CD4-positive, alpha-beta T cell (primary cell): ENCODE results near the gene SEL1L3. TPM values are rescaled to one million over a fixed set of nuclear protein-coding genes. Genes with fewer than 3 reads are reported as not detected.

Source experiments
- ATAC-seq: fragments of 200-7000 bp; cut with Tn5 transposase; one replicate; pipeline ENCODE4 v1.10.0; 2022; ENCODE audit warnings: mild to moderate bottlenecking; ENCODE audit not compliant: poor library complexity
- CTCF ChIA-PET: fragments of 350-600 bp; sonication (Branson Sonifier 250); formaldehyde crosslinking; loops from one replicate; lab custom pipeline; 2021; ENCODE audit warnings: antibody characterized with exemption, inconsistent platforms; lab: Charles Lee
- POLR2A ChIA-PET: fragments of 350-600 bp; sonication (Branson Sonifier 250); formaldehyde crosslinking; loops from one replicate; lab custom pipeline; 2021; ENCODE audit warnings: antibody characterized with exemption, inconsistent platforms; lab: Charles Lee
- DNase-seq, 14 experiments: peaks; one replicate each; pipeline ENCODE4 v3.0.0-alpha.2; 2013 to 2020; ENCODE audit warnings: mixed read lengths in 2 of 14
- H3K27ac ChIP-seq, 2 donors: one replicate each; pipeline versions ENCODE4 v1.5.1 to v1.7.0; 2013; ENCODE audit warnings: low read length in 2 of 2, low read depth in 1 of 2, mild to moderate bottlenecking in 1 of 2
- H3K27me3 ChIP-seq, 2 experiments: 1 replicate in 1 of 2; 2 replicates in 1 of 2; pipeline versions ENCODE4 v1.6.1 to v1.7.0; 2013; ENCODE audit warnings: low read length in 2 of 2, control low read depth in 1 of 2, mild to moderate bottlenecking in 1 of 2, moderate library complexity in 1 of 2; ENCODE audit not compliant: insufficient read depth in 2 of 2, control insufficient read depth in 1 of 2
- H3K36me3 ChIP-seq: one replicate; pipeline ENCODE4 v1.6.1; 2013; ENCODE audit warnings: low read length, control low read depth; ENCODE audit not compliant: insufficient read depth
- H3K4me1 ChIP-seq: one replicate; pipeline ENCODE4 v1.6.1; 2013; ENCODE audit warnings: low read length, control low read depth; ENCODE audit not compliant: insufficient read depth
- H3K4me3 ChIP-seq: one replicate; pipeline ENCODE4 v1.5.1; 2013; ENCODE audit warnings: mild to moderate bottlenecking, low read length, moderate library complexity
- H3K9me3 ChIP-seq, 2 experiments: 1 replicate in 1 of 2; 2 replicates in 1 of 2; pipeline versions ENCODE4 v1.6.1 to v1.7.0; 2013; ENCODE audit warnings: low read length in 2 of 2, mild to moderate bottlenecking in 2 of 2, control low read depth in 1 of 2, moderate library complexity in 1 of 2; ENCODE audit not compliant: control insufficient read depth in 1 of 2, insufficient read depth in 1 of 2
- H3K27ac Mint-ChIP-seq: one replicate; pipeline ENCODE4 v1.8.0; 2020; ENCODE audit warnings: mixed read lengths
- H3K27me3 Mint-ChIP-seq: one replicate; pipeline ENCODE4 v1.8.0; 2021; ENCODE audit warnings: mixed read lengths
- H3K36me3 Mint-ChIP-seq: one replicate; pipeline ENCODE4 v1.8.0; 2021; ENCODE audit warnings: low read depth, mixed read lengths
- H3K4me1 Mint-ChIP-seq: one replicate; pipeline ENCODE4 v1.8.0; 2021; ENCODE audit warnings: low read depth, mixed read lengths
- H3K4me3 Mint-ChIP-seq: one replicate; pipeline ENCODE4 v1.8.0; 2020; ENCODE audit warnings: mild to moderate bottlenecking, mixed read lengths
- H3K9me3 Mint-ChIP-seq: one replicate; pipeline ENCODE4 v1.8.0; 2020; ENCODE audit warnings: mixed read lengths
- CTCF ChIP-seq: fragments of 200-600 bp; IDR thresholded peaks from one replicate; pipeline ENCODE4 v1.8.0; 2022; ENCODE audit warnings: antibody characterized with exemption, mild to moderate bottlenecking
- intact Hi-C, 2 experiments: fragments of 100-400 bp; cut with DNase I in 1 of 2; cut with micrococcal nuclease in 1 of 2; formaldehyde crosslinking; loops; one replicate each; pipeline versions ENCODE4 v1.15.1 to v1.9.0; 2023 to 2025; cut with DNase I, micrococcal nuclease
- total RNA-seq, 174 experiments: library from RNA in 2 of 174; stranded (reverse) in 2 of 174; gene quantifications; one replicate each; pipeline ENCODE4 v1.2.3 and lab custom pipeline; 2021 to 2026

SEL1L3 gene
- total RNA-seq, 2 experiments from 2014 or later, result 34.9 to 36.5 TPM

DNA sequence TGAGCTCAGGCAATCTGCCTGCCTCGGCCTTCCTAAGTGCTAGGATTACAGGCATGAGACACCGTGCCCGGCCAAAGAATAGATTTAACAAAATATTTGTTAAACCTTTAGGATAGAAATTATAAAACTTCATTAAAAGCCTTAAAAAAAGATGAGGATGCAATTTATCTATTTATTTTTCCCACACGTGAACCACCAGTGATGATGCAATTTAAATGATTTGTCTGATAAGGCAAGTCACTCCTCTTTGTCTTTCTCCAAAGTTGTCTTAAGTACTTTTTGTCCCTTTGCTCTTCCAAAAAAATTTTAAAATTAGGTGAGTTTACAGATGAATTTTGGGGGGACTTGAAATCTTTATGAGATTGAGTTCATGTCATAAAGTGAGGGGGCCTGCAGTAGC, 149.0 kb downstream of the SEL1L3 start:
- ChIA-PET CTCF (no interaction called here), POLR2A (no interaction called here)
- Histone ChIP-seq H3K27me3 (no peaks in the 10 kb centered on the region), H3K9me3 (no peaks in the 10 kb centered on the region), H3K4me1 (no peaks in the 10 kb centered on the region), H3K27ac (no peak overlapping the region), H3K36me3 (no peaks in the 10 kb centered on the region), H3K4me3 (no peak overlapping the region)
- Mint-ChIP-seq H3K36me3 (no peaks in the 10 kb centered on the region), H3K27me3 (no peaks in the 10 kb centered on the region), H3K27ac (no peak overlapping the region), H3K9me3 (peaks cover 3% of the 10 kb centered on the region), H3K4me3 (no peak overlapping the region), H3K4me1 (no peaks in the 10 kb centered on the region)
- intact Hi-C loops, result no loop called here
- DNase-seq (no peak), ATAC-seq (no peak)
- no peak for TF ChIP-seq CTCF

DNA sequence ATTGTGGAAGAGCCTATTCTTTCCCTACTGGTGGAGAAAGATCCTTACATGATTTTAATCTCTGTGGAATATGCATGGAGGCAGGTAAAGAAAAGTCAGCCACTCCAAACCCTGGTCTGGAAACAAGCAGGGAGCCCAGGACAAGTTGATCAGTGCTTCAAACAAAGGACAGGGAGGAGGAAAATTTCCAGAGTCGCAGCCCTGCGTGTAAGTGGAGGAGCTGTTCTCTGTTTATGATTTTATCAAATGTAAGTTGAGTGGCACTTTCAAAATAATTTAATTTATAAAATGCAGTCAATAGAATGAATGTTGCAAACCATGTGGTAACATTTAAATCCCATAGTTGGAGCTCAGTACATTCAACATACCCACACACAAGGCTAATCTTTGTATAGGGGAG, 150.2 kb downstream of the SEL1L3 start:
- Mint-ChIP-seq H3K36me3 (no peaks in the 10 kb centered on the region), H3K27me3 (no peaks in the 10 kb centered on the region), H3K4me1 (no peaks in the 10 kb centered on the region), H3K4me3 (no peak overlapping the region), H3K27ac (no peak overlapping the region), H3K9me3 (peaks cover 3% of the 10 kb centered on the region)
- H3K27me3 ChIP-seq, result no peaks in the 10 kb centered on the region
- H3K27ac ChIP-seq, result no peak overlapping the region
- no peak for TF ChIP-seq CTCF
- intact Hi-C loops, result no loop called here
- CTCF ChIA-PET, result no interaction called here
- no peak overlapping the region for H3K4me3 ChIP-seq
- POLR2A ChIA-PET, result no interaction called here
- no peaks in the 10 kb centered on the region for H3K4me1 ChIP-seq
- DNase-seq, result no peak
- no peaks in the 10 kb centered on the region for H3K36me3 ChIP-seq
- H3K9me3 ChIP-seq, result no peaks in the 10 kb centered on the region
- no peak for ATAC-seq

DNA sequence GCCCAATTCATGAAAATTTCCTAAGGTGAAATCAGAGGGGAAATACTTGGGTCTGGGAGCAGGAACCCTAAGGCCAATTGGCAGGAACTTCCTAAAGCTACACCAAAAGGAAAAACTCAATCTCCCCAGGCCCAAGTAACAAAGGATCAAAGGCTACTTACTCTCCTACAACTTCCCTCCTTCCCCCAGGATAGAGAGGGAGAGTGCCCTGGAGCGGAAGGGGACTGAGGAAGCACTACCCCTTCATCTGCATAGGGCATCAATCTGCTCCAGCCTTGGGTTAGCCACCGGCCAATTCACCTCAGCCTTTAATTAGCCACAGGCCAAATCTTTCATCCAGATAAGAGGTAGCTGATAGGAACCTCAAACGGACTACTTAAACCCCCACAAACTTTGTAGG, 152.2 kb downstream of the SEL1L3 start:
- TF ChIP-seq CTCF, result no peak
- ATAC-seq (no peak), DNase-seq (no peak)
- CTCF ChIA-PET, result no interaction called here
- POLR2A ChIA-PET, result no interaction called here
- Mint-ChIP-seq H3K4me1 (no peaks in the 10 kb centered on the region), H3K9me3 (peaks cover 3% of the 10 kb centered on the region), H3K27ac (no peak overlapping the region), H3K4me3 (no peak overlapping the region), H3K27me3 (no peaks in the 10 kb centered on the region), H3K36me3 (no peaks in the 10 kb centered on the region)
- Histone ChIP-seq H3K36me3 (no peaks in the 10 kb centered on the region), H3K4me1 (no peaks in the 10 kb centered on the region), H3K27ac (no peak overlapping the region), H3K4me3 (no peak overlapping the region), H3K9me3 (no peaks in the 10 kb centered on the region), H3K27me3 (no peaks in the 10 kb centered on the region)
- intact Hi-C loops, result no loop called here
